ENCODE measurements around the gene VAMP2. TPM values are rescaled to one million over a fixed set of nuclear protein-coding genes. Genes with fewer than 3 reads are reported as not detected.

VAMP2 gene
- polyA plus RNA-seq, 4 donors: 27.5 to 75.9 (median 46.7) TPM

DNA sequence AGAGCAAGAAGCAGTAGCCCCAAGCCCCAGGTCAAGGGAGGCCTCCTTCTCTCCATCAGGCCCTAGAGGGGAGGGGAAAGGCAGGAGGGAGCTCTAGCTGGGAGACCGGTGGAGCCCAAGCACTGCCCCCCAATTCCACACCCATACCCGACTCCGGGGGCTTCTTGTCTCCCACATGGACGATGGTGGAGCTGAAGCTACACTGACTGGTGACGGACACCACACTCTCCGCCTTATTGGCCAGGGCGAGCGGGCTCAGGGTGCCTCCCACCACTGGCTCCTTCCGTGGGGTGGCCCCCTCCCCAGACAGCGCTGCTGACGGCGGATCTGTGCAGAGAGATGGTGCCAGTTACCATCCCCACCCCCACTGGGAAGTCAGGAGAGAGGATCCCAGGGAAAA, 16.9 kb downstream of the VAMP2 start:
- H3K27ac ChIP-seq (ENCODE audit: low read depth in 1 of 3, low read length in 2 of 3): no peak overlapping the region
- FAIRE-seq (no peak), DNase-seq (no peak)
- H3K4me1 ChIP-seq (ENCODE audit: control insufficient read depth in 3 of 3, insufficient read depth in 2 of 3, low read depth in 1 of 3, low read length in 2 of 3): peaks cover 0 to 9% (median 4%) of the 10 kb centered on the region in 3 donors
- no peaks in the 10 kb centered on the region for H3K27me3 ChIP-seq (ENCODE audit: control insufficient read depth in 3 of 3, insufficient read depth in 3 of 3, low read length in 3 of 3)
- no peak overlapping the region for H3K4me3 ChIP-seq (ENCODE audit: low read depth in 1 of 3, low read length in 3 of 3)
- no peaks in the 10 kb centered on the region for H3K9me3 ChIP-seq (ENCODE audit: control insufficient read depth in 2 of 2, insufficient read depth in 1 of 2, low read depth in 1 of 2, low read length in 1 of 2)
- peaks cover 42 to 97% (median 56%) of the 10 kb centered on the region in 3 donors for H3K36me3 ChIP-seq (ENCODE audit: control insufficient read depth in 3 of 3, insufficient read depth in 2 of 3, low read depth in 1 of 3, low read length in 3 of 3)
- 94 to 98% (median 95%) methylated on average over 9 to 12 of the region's 12 CpGs for WGBS, 3 donors

DNA sequence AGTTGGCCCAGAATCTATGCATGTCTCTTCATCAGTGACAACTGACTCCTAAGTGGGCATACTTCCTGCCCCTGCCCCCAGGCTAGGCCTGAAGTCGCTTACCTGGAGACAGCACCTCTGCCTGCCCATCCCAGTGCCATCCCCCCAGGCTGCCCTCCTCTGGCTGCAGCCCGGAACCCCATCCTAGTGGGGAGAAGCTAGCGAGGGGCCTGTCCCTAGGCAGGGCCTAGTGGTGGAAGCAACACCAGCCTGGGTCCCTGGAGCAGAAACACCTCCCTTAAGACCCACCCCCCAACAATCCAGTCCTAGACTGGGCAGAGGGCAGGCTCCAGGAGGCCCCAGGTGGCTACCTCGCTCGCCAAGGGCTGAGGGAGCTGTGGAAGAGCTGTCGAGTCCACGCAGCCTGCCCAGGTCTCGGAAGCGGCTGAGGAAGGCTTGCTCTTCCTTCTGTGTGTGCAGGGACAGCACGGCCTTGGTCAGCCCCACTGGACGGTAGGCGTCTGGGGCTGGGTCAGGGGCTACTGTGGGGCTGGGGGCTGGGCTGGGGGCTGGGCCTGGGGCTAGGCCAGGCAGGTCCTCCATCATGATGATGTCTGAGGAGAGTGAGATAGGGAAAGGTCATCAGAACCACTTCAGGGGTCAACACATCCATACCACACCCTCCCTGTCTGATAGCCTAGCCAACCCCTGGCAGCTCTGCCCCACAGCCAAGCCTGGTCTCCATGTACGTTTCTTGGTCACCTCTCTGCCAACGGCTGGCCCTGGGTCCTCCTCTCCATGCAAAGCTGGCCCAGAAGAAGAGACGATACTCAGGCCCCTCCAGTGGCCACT, 18.1 kb downstream of the VAMP2 start:
- DNase-seq: no peak
- FAIRE-seq: no peak
- H3K27ac ChIP-seq (ENCODE audit: low read depth in 1 of 3, low read length in 2 of 3): no peak overlapping the region
- peaks cover 39 to 97% (median 58%) of the 10 kb centered on the region in 3 donors for H3K36me3 ChIP-seq (ENCODE audit: control insufficient read depth in 3 of 3, insufficient read depth in 2 of 3, low read depth in 1 of 3, low read length in 3 of 3)
- no peaks in the 10 kb centered on the region for H3K9me3 ChIP-seq (ENCODE audit: control insufficient read depth in 2 of 2, insufficient read depth in 1 of 2, low read depth in 1 of 2, low read length in 1 of 2)
- WGBS, 3 donors: 93 to 96% (median 94%) methylated on average over 15 of the region's 15 CpGs
- H3K4me1 ChIP-seq (ENCODE audit: control insufficient read depth in 3 of 3, insufficient read depth in 2 of 3, low read depth in 1 of 3, low read length in 2 of 3): peaks cover 0 to under 1% (median 0%) of the 10 kb centered on the region in 3 donors
- no peak overlapping the region for H3K4me3 ChIP-seq (ENCODE audit: low read depth in 1 of 3, low read length in 3 of 3)
- no peaks in the 10 kb centered on the region for H3K27me3 ChIP-seq (ENCODE audit: control insufficient read depth in 3 of 3, insufficient read depth in 3 of 3, low read length in 3 of 3)

DNA sequence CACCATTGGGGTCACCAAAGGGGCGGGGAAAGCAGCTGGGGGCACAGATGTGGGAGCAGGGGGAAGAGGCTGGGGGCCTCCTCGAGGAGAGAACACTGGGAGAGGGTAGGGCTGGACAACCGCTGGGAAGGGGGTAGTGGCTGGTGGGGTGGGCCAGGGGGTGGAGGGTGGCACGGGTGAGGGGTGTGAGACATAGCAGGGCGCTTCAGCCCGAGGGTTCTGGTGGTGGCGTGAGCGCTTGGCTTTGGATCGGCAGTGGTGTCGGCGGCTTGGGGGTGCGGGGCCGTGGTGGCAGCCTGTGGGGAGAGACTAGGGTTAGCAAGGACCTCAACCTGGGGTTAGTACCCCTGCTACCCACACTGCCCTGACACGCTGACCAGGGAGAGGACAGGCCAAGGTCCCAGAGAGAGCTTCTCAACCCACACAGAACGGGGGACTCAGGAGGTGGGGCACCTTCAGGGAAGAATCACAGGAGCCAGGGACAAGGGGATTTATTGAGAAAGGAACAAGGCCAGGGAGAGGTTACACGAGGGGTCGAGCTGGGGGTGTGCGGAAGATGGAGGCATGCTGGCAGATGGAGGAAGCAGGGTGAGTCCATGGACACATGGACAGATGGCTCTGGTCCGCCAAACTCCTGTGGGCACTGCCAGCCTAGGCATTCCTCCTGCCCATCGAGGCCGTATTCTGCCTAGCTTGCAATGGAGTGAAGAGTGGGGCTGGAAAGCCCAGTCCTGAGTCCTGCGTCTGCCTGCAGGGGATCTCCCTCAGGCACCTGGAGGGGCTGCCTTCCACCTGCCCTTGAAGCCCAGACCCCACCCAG, 19.0 kb downstream of the VAMP2 start:
- FAIRE-seq: no peak
- H3K36me3 ChIP-seq (ENCODE audit: control insufficient read depth in 3 of 3, insufficient read depth in 2 of 3, low read depth in 1 of 3, low read length in 3 of 3): peaks cover 36 to 91% (median 53%) of the 10 kb centered on the region in 3 donors
- no peaks in the 10 kb centered on the region for H3K9me3 ChIP-seq (ENCODE audit: control insufficient read depth in 2 of 2, insufficient read depth in 1 of 2, low read depth in 1 of 2, low read length in 1 of 2)
- H3K4me1 ChIP-seq (ENCODE audit: control insufficient read depth in 3 of 3, insufficient read depth in 2 of 3, low read depth in 1 of 3, low read length in 2 of 3): peaks cover 0 to 8% (median 2%) of the 10 kb centered on the region in 3 donors
- 92 to 94% (median 94%) methylated on average over 21 to 22 of the region's 22 CpGs for WGBS, 3 donors
- H3K27me3 ChIP-seq (ENCODE audit: control insufficient read depth in 3 of 3, insufficient read depth in 3 of 3, low read length in 3 of 3): no peaks in the 10 kb centered on the region
- no peak overlapping the region for H3K4me3 ChIP-seq (ENCODE audit: low read depth in 1 of 3, low read length in 3 of 3)
- DNase-seq: no peak
- H3K27ac ChIP-seq (ENCODE audit: low read depth in 1 of 3, low read length in 2 of 3): no peak overlapping the region

DNA sequence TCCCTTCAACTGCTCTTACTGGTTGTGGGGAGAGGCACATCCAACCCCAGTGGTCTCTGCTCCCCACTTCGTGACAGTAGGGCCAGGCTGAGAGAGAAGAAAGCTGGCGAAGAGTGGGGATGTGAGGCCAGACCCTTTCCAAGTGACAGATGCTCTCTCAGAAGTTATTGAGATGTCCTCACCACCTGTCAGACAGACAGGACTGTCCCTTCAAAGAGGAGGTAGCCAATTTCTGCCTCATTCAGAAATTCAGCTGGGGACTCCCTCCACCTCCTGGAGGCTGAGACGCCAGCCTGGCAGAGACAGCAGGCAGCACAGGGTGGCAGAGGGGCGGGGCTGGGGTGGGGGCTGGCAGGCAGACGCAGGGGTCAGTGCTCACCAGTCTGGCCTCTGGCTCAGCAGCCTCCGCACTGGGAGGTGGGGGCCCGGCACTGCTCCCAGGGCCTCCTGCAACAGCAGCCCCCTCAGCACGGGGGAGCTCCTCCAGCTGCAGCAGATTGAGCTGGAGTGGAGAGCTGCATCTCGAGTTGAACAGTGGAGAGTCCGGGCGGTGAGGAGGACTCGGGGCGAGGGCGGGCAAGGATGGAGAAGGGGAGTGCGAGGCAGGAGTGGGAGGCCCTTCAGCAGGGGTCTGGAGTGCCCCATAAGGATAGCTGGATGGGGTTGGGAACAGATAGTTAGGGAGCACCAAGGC, 19.7 kb downstream of the VAMP2 start:
- H3K36me3 ChIP-seq (ENCODE audit: control insufficient read depth in 3 of 3, insufficient read depth in 2 of 3, low read depth in 1 of 3, low read length in 3 of 3): peaks cover 30 to 84% (median 48%) of the 10 kb centered on the region in 3 donors
- no peak overlapping the region for H3K4me3 ChIP-seq (ENCODE audit: low read depth in 1 of 3, low read length in 3 of 3)
- peaks cover 0 to 10% (median 2%) of the 10 kb centered on the region in 3 donors for H3K4me1 ChIP-seq (ENCODE audit: control insufficient read depth in 3 of 3, insufficient read depth in 2 of 3, low read depth in 1 of 3, low read length in 2 of 3)
- no peak for FAIRE-seq
- no peak for DNase-seq
- 83 to 94% (median 91%) methylated on average over 13 to 15 of the region's 15 CpGs for WGBS, 3 donors
- H3K27me3 ChIP-seq (ENCODE audit: control insufficient read depth in 3 of 3, insufficient read depth in 3 of 3, low read length in 3 of 3): no peaks in the 10 kb centered on the region
- no peak overlapping the region for H3K27ac ChIP-seq (ENCODE audit: low read depth in 1 of 3, low read length in 2 of 3)
- H3K9me3 ChIP-seq (ENCODE audit: control insufficient read depth in 2 of 2, insufficient read depth in 1 of 2, low read depth in 1 of 2, low read length in 1 of 2): no peaks in the 10 kb centered on the region

DNA sequence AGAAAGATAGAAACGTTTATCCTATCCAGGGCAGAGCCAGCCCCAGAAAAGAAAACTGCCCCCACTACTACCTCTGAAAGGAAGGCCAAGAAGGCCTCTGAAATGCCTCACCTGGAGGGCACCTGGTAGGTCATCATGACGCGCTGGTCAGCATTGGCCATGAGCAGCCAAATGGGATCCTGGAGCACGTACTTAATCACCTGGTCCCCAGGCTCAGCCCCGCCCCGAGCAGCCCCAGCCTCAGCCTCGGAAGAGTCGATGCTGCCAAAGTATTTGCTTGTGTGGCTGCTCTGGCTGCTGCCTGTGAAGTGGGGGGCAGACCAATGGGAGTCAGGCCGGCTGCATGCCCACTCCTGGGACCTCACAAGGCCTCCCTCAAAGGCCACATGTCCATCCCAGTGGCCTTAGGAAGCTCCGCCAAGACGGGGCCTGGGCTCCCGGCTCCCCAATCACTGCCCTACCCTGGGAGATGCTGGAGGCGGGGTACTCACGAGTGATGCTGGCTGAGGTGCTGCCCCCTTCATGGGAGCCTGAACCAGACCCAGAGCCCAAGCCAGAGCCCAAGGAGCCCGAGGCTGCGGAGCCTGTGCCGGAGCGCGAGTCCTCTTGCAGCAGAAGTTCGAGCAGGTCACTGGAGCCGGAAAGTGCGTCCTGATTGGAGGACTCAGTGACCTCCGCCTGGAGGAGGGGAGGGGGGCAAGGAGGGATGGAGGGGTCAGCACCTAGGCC, 20.4 kb downstream of the VAMP2 start:
- H3K27me3 ChIP-seq (ENCODE audit: control insufficient read depth in 3 of 3, insufficient read depth in 3 of 3, low read length in 3 of 3): no peaks in the 10 kb centered on the region
- no peak for FAIRE-seq
- 90 to 91% (median 90%) methylated on average over 23 of the region's 23 CpGs for WGBS, 3 donors
- H3K9me3 ChIP-seq (ENCODE audit: control insufficient read depth in 2 of 2, insufficient read depth in 1 of 2, low read depth in 1 of 2, low read length in 1 of 2): no peaks in the 10 kb centered on the region
- H3K27ac ChIP-seq (ENCODE audit: low read depth in 1 of 3, low read length in 2 of 3): no peak overlapping the region
- H3K36me3 ChIP-seq (ENCODE audit: control insufficient read depth in 3 of 3, insufficient read depth in 2 of 3, low read depth in 1 of 3, low read length in 3 of 3): peaks cover 23 to 77% (median 42%) of the 10 kb centered on the region in 3 donors
- no peak overlapping the region for H3K4me3 ChIP-seq (ENCODE audit: low read depth in 1 of 3, low read length in 3 of 3)
- peaks cover 0 to 16% (median 2%) of the 10 kb centered on the region in 3 donors for H3K4me1 ChIP-seq (ENCODE audit: control insufficient read depth in 3 of 3, insufficient read depth in 2 of 3, low read depth in 1 of 3, low read length in 2 of 3)
- DNase-seq: no peak

- DNase-seq: no peak
- peaks cover 0 to 16% (median 2%) of the 10 kb centered on the region in 3 donors for H3K4me1 ChIP-seq (ENCODE audit: control insufficient read depth in 3 of 3, insufficient read depth in 2 of 3, low read depth in 1 of 3, low read length in 2 of 3)
- H3K36me3 ChIP-seq (ENCODE audit: control insufficient read depth in 3 of 3, insufficient read depth in 2 of 3, low read depth in 1 of 3, low read length in 3 of 3): peaks cover 20 to 71% (median 36%) of the 10 kb centered on the region in 3 donors
- H3K27ac ChIP-seq (ENCODE audit: low read depth in 1 of 3, low read length in 2 of 3): no peak overlapping the region
- no peak for FAIRE-seq
- no peak overlapping the region for H3K4me3 ChIP-seq (ENCODE audit: low read depth in 1 of 3, low read length in 3 of 3)
- H3K27me3 ChIP-seq (ENCODE audit: control insufficient read depth in 3 of 3, insufficient read depth in 3 of 3, low read length in 3 of 3): no peaks in the 10 kb centered on the region
- WGBS, 3 donors: 91 to 93% (median 92%) methylated on average over 11 of the region's 11 CpGs
- no peaks in the 10 kb centered on the region for H3K9me3 ChIP-seq (ENCODE audit: control insufficient read depth in 2 of 2, insufficient read depth in 1 of 2, low read depth in 1 of 2, low read length in 1 of 2)
These were observed 21.0 kb downstream of the VAMP2 start for GRCh38 chr17:8141741-8142140.

GRCh38 chr17:8141045-8141444, 21.7 kb downstream of the VAMP2 start:
- 96 to 98% (median 97%) methylated on average over 7 of the region's 7 CpGs for WGBS, 3 donors
- Histone ChIP-seq H3K4me1 (ENCODE audit: control insufficient read depth in 3 of 3, insufficient read depth in 2 of 3, low read depth in 1 of 3, low read length in 2 of 3) (peaks cover 0 to 16% (median 2%) of the 10 kb centered on the region in 3 donors), H3K27ac (ENCODE audit: low read depth in 1 of 3, low read length in 2 of 3) (no peak overlapping the region), H3K9me3 (ENCODE audit: control insufficient read depth in 2 of 2, insufficient read depth in 1 of 2, low read depth in 1 of 2, low read length in 1 of 2) (no peaks in the 10 kb centered on the region), H3K36me3 (ENCODE audit: control insufficient read depth in 3 of 3, insufficient read depth in 2 of 3, low read depth in 1 of 3, low read length in 3 of 3) (peaks cover 20 to 64% (median 30%) of the 10 kb centered on the region in 3 donors), H3K4me3 (ENCODE audit: low read depth in 1 of 3, low read length in 3 of 3) (no peak overlapping the region), H3K27me3 (ENCODE audit: control insufficient read depth in 3 of 3, insufficient read depth in 3 of 3, low read length in 3 of 3) (no peaks in the 10 kb centered on the region)
- DNase-seq: no peak
- FAIRE-seq: no peak
